HAP-1 (cell line): ENCODE measurements around the gene KAT7.
"Not testable (repeated sequence)": the region's sequence is repeated elsewhere in the genome, so short reads cannot be mapped to it uniquely, and the experiment has no call there.

Experiments used
- DNase-seq, 2 experiments: peaks; one replicate each; pipeline ENCODE4 v3.0.0-alpha.2; 2016 to 2020; ENCODE audit warnings: low spot score in 2 of 2
- H3K27me3 ChIP-seq: fragments of 250-450 bp; sonication (Bioruptor Pico); 2 replicates; pipeline ENCODE4 v1.5.1; 2020; ENCODE audit warnings: low read depth, mild to moderate bottlenecking, moderate library complexity
- H3K36me3 ChIP-seq: fragments of 250-450 bp; sonication (Bioruptor Pico); replicated peaks from 2 replicates; pipeline ENCODE4 v1.5.1; 2020; ENCODE audit warnings: mild to moderate bottlenecking
- H3K4me1 ChIP-seq: fragments of 250-450 bp; sonication (Bioruptor Pico); 2 replicates; pipeline ENCODE4 v1.5.1; 2020; ENCODE audit warnings: mild to moderate bottlenecking
- H3K4me3 ChIP-seq: fragments of 250-450 bp; sonication (Bioruptor Pico); 2 replicates; pipeline ENCODE4 v1.5.1; 2020; ENCODE audit warnings: mild to moderate bottlenecking, moderate library complexity
- H3K9me3 ChIP-seq: fragments of 250-450 bp; sonication (Bioruptor Pico); 2 replicates; pipeline ENCODE4 v1.5.1; 2020; ENCODE audit warnings: mild to moderate bottlenecking, moderate library complexity
- in situ Hi-C: fragments of 300-500 bp; cut with MboI; formaldehyde crosslinking; loops from 3 replicates; pipeline ENCODE4 v1.14.3; 2020; ENCODE audit warnings: low sequenced_read_pairs, inconsistent platforms, mixed read lengths

Gene KAT7

GRCh38 chr17:49755663-49756283 lies 32.7 kb upstream of the KAT7 start:
- in situ Hi-C loops = no loop called here
- Histone ChIP-seq H3K9me3 (no peaks in the 10 kb centered on the region), H3K4me1 (peaks cover 4% of the 10 kb centered on the region), H3K4me3 (no peak overlapping the region), H3K36me3 (no peaks in the 10 kb centered on the region), H3K27me3 (no peaks in the 10 kb centered on the region)
- DNase-seq = no peak

DNA sequence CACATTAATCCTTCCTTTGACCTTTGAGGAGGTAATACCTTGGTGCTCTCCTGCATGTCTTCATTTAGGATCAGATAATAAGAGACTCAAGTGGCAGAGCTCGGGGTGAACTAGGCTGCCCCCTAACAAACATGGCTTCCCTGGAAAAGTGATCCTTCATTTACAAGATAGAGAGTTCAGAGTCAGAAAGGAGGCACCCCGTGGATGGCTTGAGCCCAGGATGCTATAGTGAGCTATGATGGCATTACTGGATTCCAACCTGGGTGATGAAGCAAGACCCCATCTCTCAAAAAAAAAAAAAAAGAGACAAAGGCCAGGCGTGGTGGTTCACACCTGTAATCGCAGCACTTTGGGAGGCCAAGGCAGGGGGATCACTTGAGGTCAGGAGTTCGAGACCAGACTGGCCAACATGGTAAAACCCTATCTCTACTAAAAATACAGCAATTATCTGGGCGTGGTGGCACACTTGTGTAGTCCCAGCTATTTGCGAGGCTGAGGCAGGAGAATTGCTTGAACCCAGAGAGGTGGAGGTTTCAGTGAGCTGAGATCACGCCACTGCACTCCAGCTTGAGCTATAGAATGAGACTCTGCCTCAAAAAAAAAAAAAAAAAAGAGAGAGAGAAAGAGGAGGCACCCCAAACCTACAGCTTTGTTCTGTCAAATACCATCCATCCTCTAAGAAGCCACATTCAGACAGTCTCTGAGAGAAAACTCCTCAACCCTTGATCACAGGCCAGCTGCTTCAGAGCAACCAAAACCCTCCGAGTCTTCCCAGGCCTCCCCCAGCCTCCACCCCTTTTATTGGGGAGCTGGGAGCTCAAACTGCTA lies 31.9 kb upstream of the KAT7 start:
- H3K4me3 ChIP-seq = no peak overlapping the region
- H3K9me3 ChIP-seq = no peaks in the 10 kb centered on the region
- no peaks in the 10 kb centered on the region for H3K36me3 ChIP-seq
- no peaks in the 10 kb centered on the region for H3K27me3 ChIP-seq
- in situ Hi-C loops = no loop called here
- H3K4me1 ChIP-seq = peaks cover 4% of the 10 kb centered on the region
- no peak for DNase-seq

DNA sequence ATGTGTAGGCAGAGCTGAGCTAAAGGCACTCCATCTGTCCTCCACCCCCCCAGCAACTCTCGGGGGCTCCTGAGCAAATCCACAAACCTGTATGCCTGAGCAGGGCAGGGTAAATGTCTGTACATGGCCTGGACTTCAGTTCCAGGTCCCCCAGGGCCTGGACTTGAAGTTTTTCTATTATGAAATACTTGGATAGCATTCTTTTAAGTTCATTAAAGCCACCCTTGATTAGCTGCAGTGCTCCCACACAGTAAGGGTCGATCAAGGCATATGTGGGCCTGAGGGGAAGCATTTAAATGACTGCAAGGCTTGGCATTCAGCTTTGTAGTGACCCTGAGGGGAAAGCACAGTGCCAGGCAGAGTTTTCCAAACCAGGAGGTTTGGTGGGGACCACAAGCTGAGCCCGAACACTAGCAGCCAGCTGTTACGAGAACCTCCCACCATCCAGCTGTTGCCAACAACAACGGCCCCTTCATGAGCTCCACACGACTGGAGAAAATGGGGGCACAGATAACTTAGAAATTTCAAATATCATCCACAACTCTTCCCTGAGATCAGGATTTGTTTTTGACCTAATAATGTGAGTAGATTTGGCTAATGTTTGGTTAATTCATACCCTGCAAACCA lies 31.2 kb upstream of the KAT7 start:
- H3K9me3 ChIP-seq = no peaks in the 10 kb centered on the region
- H3K4me3 ChIP-seq = no peak overlapping the region
- no peaks in the 10 kb centered on the region for H3K36me3 ChIP-seq
- H3K27me3 ChIP-seq = no peaks in the 10 kb centered on the region
- in situ Hi-C loops = no loop called here
- H3K4me1 ChIP-seq = peaks cover 4% of the 10 kb centered on the region
- no peak for DNase-seq

GRCh38 chr17:49758464-49759010 lies 29.9 kb upstream of the KAT7 start:
- H3K27me3 ChIP-seq, H3K4me3 ChIP-seq, in situ Hi-C loops, H3K4me1 ChIP-seq, DNase-seq, H3K9me3 ChIP-seq, H3K36me3 ChIP-seq: not testable (repeated sequence)

- no peaks in the 10 kb centered on the region for H3K27me3 ChIP-seq
- H3K9me3 ChIP-seq = no peaks in the 10 kb centered on the region
- in situ Hi-C loops = no loop called here
Observed at GRCh38 chr17:49759203-49759602, 29.3 kb upstream of the KAT7 start.

DNA sequence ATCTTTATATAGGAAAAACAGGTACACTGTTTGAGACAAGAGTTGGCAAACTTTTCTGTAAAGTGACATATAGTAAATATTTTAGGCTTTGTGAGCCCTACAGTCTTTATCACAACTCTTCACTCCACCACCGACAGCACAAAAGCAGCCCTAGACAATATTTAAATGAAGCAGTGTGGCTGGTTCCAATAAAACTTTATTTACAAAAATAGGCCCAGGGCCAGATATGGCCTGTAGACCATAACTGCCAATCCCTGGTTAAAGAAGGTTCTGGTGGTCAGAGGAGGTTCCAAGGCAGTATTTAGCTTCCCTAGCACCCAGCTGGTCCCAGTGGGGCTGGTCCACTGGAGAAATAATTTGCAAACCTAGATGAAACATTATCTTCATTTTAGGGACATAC lies 28.2 kb upstream of the KAT7 start:
- DNase-seq = no peak
- in situ Hi-C loops = no loop called here
- no peak overlapping the region for H3K4me3 ChIP-seq
- H3K9me3 ChIP-seq = no peaks in the 10 kb centered on the region
- H3K4me1 ChIP-seq = peaks cover 13% of the 10 kb centered on the region
- 0 out of 2 replicates have a peak, but pooled peaks cover 3% of the 10 kb centered on the region for H3K27me3 ChIP-seq
- H3K36me3 ChIP-seq = no peaks in the 10 kb centered on the region

More at GRCh38 chr17:49759203-49759602, 29.3 kb upstream of the KAT7 start:
- H3K4me3 ChIP-seq = no peak overlapping the region
- DNase-seq = no peak
- H3K36me3 ChIP-seq = no peaks in the 10 kb centered on the region
- peaks cover 9% of the 10 kb centered on the region for H3K4me1 ChIP-seq

- H3K9me3 ChIP-seq = no peaks in the 10 kb centered on the region
- H3K27me3 ChIP-seq = peaks cover 7% of the 10 kb centered on the region; the same call in 1 of the 2 replicates
- peaks cover 13% of the 10 kb centered on the region for H3K4me1 ChIP-seq
- in situ Hi-C loops = no loop called here
- no peak for DNase-seq
- no peak overlapping the region for H3K4me3 ChIP-seq
- no peaks in the 10 kb centered on the region for H3K36me3 ChIP-seq
Observed at GRCh38 chr17:49760932-49761558, 27.4 kb upstream of the KAT7 start.

DNA sequence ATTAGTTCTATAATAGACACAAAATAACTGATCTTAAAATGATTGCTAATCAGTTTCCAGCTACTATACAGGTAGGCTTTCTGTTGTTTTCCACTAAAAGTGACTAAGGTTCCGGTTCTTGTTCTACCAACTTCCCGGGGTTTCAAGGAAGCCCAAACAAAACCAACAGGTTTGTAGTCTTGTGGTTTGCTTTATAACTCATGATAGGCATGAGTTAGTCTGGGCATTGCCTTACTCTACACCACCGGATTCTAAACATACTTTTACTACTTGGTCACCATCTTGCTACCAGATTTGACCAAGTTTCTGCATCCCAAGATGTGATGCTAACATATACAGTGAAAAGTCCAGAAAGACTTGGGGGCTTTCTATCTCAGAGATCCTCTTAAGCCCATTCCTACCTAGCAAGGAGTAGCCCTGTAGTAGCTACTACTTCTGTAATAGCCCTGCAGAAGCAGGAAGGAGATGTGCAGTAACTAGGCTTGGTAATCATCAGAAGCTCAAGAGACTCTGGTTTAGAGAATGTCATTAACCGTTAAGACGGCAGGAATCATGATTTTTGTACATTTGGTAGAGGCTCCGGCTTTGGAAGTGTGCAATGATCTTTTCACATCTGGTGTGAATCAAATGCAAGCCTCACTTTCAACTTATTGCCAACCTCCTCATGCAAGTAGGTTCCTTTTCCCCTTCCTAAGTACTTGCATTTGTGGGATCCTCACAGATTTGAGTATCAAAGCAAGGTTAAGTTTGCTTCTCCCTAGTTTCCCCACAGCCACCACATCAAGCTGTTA lies 26.1 kb upstream of the KAT7 start:
- Histone ChIP-seq H3K9me3 (no peaks in the 10 kb centered on the region), H3K4me3 (peak overlapping the region; percentile 56), H3K27me3 (peaks cover 11% of the 10 kb centered on the region), H3K36me3 (no peaks in the 10 kb centered on the region), H3K4me1 (peaks cover 13% of the 10 kb centered on the region)
- in situ Hi-C loops = no loop called here
- no peak for DNase-seq

DNA sequence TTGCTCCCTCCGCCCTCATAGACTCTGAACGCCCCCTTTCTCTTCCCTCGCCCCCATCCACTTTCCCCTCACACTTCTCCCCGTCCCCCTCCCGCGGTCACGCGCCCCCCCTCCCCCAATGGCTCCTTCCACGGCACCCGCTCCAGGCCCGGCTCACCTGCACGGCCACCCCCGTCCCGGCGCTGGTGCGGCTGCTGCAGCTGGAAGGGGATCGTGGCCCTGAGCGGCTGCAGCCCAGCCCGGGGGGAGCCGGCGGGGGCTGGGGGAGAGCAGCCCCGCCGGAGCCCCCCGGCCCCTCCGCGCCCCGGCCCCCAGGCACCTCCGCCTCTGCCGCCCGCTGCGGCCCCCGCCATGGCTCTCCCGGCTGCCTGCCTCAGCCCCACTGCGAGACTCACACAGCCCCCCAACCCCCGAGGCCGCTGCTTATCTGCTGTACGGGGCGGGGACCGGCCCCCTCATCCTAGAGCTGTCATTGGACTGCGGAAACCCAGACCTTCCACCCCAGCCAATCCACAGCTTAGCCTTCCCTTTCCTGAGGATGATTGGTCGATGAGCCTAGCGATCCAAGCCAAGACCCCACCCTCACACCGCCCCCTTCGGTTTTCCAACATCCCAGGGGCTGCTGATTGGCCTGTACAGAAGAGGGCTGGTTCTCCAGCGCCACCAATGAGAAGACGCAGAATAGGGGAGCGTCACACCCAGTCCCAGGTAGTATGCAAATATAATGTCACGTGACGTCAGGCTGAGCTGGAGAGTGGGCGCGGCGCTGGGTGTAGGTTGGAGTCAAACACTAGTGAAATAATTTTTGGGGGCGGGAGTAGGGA lies 24.5 kb upstream of the KAT7 start, which contains the start of gene FAM117A:
TSS of gene FAM117A (minus strand) at position 397 of the 824 bp plus-strand sequence. CDS start at position 353, 44 bp downstream.
- DNase-seq = peak; percentile 98
- peaks cover 11% of the 10 kb centered on the region for H3K27me3 ChIP-seq
- H3K4me1 ChIP-seq = peaks cover 13% of the 10 kb centered on the region
- H3K36me3 ChIP-seq = no peaks in the 10 kb centered on the region
- in situ Hi-C loops = no loop called here
- peak within 1 kb of the TSS; percentile 56 for H3K4me3 ChIP-seq
- H3K9me3 ChIP-seq = no peaks in the 10 kb centered on the region

DNA sequence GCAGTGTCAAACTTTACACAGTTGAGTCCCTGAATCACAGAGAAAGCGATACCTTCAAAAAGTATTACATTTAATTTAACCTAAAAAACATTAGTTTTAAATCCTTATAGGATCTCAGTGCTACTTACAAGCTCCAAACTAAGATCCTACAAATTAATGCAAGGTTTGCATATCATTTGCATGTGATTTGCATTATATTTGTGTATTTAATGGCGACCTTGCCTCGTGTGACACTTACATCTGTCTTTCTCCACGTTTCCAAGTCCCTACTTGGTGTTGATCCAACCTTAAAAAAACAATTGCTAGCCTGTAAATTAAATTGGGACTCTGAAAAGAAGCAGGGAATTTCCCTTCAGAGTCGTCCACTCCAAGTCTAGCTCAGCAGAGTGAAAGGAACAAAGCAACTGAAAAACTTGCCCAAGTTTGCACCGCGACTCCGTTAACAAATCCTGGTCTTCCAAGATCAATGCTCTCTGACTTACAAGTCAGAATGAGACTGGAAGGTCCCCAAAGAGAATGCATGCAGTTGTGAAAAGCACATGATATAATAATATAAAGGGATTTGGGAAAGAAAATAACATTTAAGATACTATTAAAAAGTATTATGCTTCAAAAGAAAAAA lies 23.8 kb upstream of the KAT7 start:
- in situ Hi-C loops = no loop called here
- no peaks in the 10 kb centered on the region for H3K36me3 ChIP-seq
- no peak for DNase-seq

GRCh38 chr17:49766918-49767530 lies 21.5 kb upstream of the KAT7 start:
- H3K36me3 ChIP-seq = no peaks in the 10 kb centered on the region
- no peaks in the 10 kb centered on the region for H3K9me3 ChIP-seq
- DNase-seq = no peak
- no peak overlapping the region for H3K4me3 ChIP-seq
- in situ Hi-C loops = no loop called here
- H3K27me3 ChIP-seq = peaks cover 11% of the 10 kb centered on the region
- H3K4me1 ChIP-seq = peaks cover 9% of the 10 kb centered on the region

More for the DNA sequence above, 23.8 kb upstream of the KAT7 start:
- Histone ChIP-seq H3K27me3 (peaks cover 11% of the 10 kb centered on the region), H3K4me1 (peaks cover 13% of the 10 kb centered on the region), H3K4me3 (no peak overlapping the region), H3K9me3 (no peaks in the 10 kb centered on the region)
